Measurements from ENCODE around the gene NEK7.

GRCh38 chr1:198156745-198157240 is at the start of gene NEK7:
- TF ChIP-seq EZH2 (IDR thresholded peaks at IDR 0.05; ENCODE audit: low read length) (no peak), CTCF (optimal IDR thresholded peaks at IDR 0.05 in 1 of 3, IDR thresholded peaks at IDR 0.05 in 1 of 3, conservative IDR thresholded peaks at IDR 0.05 in 1 of 3; ENCODE audit: extremely low read depth in 1 of 3, insufficient read depth in 2 of 3, low read length in 3 of 3) (peak in 1 of 3 experiments; percentile 16)

Measured in keratinocyte (primary cell).